Measurements from ENCODE around the gene ANKRD6. TPM values are rescaled to one million over a fixed set of nuclear protein-coding genes. Genes with fewer than 3 reads are reported as not detected.

Gene ANKRD6
- total RNA-seq, 1 experiment from 2014 or later = 13.9 TPM

DNA sequence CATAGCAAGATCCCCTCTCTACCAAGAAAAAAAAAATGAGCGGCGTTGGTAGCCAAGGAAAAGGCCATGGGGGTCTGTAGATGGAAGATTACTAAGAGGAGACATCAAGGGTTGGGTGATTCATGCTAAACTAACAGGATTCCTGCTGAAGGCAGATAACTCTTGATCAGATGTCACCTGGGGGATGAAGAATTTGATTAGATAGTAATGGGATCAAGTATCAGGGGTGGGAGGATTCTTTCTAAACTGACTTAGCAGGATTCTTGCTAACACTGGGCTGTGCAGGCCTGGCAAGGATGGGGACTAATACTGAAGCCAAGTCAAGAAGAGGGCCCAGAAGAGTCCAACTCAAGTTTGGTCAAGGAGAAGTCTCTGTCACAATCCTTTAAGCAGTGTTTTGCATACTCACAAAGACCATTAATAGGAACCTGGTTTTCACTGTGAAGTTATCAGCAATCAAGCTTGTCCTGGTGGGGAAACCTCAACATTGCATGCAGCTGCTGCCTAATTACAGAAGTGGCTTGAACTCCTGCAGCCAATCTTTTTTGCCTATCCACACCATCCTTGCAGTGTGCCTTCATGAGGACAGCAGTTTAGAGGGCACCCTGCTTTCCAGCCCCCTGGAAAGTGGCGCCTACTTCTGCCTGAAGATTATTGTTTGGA is 61.3 kb downstream of the ANKRD6 start (continued):
- TF ChIP-seq, protein P1, sequence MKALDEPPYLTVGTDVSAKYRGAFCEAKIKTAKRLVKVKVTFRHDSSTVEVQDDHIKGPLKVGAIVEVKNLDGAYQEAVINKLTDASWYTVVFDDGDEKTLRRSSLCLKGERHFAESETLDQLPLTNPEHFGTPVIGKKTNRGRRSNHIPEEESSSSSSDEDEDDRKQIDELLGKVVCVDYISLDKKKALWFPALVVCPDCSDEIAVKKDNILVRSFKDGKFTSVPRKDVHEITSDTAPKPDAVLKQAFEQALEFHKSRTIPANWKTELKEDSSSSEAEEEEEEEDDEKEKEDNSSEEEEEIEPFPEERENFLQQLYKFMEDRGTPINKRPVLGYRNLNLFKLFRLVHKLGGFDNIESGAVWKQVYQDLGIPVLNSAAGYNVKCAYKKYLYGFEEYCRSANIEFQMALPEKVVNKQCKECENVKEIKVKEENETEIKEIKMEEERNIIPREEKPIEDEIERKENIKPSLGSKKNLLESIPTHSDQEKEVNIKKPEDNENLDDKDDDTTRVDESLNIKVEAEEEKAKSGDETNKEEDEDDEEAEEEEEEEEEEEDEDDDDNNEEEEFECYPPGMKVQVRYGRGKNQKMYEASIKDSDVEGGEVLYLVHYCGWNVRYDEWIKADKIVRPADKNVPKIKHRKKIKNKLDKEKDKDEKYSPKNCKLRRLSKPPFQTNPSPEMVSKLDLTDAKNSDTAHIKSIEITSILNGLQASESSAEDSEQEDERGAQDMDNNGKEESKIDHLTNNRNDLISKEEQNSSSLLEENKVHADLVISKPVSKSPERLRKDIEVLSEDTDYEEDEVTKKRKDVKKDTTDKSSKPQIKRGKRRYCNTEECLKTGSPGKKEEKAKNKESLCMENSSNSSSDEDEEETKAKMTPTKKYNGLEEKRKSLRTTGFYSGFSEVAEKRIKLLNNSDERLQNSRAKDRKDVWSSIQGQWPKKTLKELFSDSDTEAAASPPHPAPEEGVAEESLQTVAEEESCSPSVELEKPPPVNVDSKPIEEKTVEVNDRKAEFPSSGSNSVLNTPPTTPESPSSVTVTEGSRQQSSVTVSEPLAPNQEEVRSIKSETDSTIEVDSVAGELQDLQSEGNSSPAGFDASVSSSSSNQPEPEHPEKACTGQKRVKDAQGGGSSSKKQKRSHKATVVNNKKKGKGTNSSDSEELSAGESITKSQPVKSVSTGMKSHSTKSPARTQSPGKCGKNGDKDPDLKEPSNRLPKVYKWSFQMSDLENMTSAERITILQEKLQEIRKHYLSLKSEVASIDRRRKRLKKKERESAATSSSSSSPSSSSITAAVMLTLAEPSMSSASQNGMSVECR (CRISPR knock-in tag; IDR thresholded peaks at IDR 0.05; ENCODE audit: borderline replicate concordance) = no peak

- Mint-ChIP-seq H3K4me1 (peaks cover 44% of the 10 kb centered on the region), H3K27me3 (ENCODE audit: low read depth) (peaks cover 12% of the 10 kb centered on the region), H3K4me3 (no peak overlapping the region), H3K27ac (no peak overlapping the region), H3K36me3 (no peaks in the 10 kb centered on the region), H3K9me3 (no peaks in the 10 kb centered on the region)
- CTCF ChIA-PET = interaction anchor here (1.3 kb wide), 2 partner anchors 13 to 124 kb away, joined by 5 to 7 read pairs; no protein-coding TSS in a partner anchor
- TF ChIP-seq, protein P2, sequence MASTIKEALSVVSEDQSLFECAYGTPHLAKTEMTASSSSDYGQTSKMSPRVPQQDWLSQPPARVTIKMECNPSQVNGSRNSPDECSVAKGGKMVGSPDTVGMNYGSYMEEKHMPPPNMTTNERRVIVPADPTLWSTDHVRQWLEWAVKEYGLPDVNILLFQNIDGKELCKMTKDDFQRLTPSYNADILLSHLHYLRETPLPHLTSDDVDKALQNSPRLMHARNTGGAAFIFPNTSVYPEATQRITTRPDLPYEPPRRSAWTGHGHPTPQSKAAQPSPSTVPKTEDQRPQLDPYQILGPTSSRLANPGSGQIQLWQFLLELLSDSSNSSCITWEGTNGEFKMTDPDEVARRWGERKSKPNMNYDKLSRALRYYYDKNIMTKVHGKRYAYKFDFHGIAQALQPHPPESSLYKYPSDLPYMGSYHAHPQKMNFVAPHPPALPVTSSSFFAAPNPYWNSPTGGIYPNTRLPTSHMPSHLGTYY (CRISPR knock-in tag; IDR thresholded peaks at IDR 0.05) = no peak
- no peak for TF ChIP-seq NFYB (CRISPR knock-in tag; conservative IDR thresholded peaks at IDR 0.05; ENCODE audit: low read depth)
- TF ChIP-seq SOX15 (CRISPR knock-in tag; IDR thresholded peaks at IDR 0.05) = no peak
- TF ChIP-seq ZNF423 (CRISPR knock-in tag; IDR thresholded peaks at IDR 0.05) = no peak
- TF ChIP-seq GTF2I (CRISPR knock-in tag; conservative IDR thresholded peaks at IDR 0.05) = no peak
- no peak for TF ChIP-seq CREB1 (CRISPR knock-in tag; IDR thresholded peaks at IDR 0.05)
- no peak for TF ChIP-seq GRHL2 (CRISPR knock-in tag; IDR thresholded peaks at IDR 0.05; ENCODE audit: insufficient replicate concordance, severe bottlenecking)
- TF ChIP-seq TEAD4 (CRISPR knock-in tag; IDR thresholded peaks at IDR 0.05) = no peak
- TF ChIP-seq, protein P3, sequence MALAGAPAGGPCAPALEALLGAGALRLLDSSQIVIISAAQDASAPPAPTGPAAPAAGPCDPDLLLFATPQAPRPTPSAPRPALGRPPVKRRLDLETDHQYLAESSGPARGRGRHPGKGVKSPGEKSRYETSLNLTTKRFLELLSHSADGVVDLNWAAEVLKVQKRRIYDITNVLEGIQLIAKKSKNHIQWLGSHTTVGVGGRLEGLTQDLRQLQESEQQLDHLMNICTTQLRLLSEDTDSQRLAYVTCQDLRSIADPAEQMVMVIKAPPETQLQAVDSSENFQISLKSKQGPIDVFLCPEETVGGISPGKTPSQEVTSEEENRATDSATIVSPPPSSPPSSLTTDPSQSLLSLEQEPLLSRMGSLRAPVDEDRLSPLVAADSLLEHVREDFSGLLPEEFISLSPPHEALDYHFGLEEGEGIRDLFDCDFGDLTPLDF (CRISPR knock-in tag; IDR thresholded peaks at IDR 0.05) = no peak
- no peak for TF ChIP-seq ZBTB21 (CRISPR knock-in tag; IDR thresholded peaks at IDR 0.05; ENCODE audit: borderline replicate concordance)
- TF ChIP-seq ATF1 (CRISPR knock-in tag; IDR thresholded peaks at IDR 0.05) = no peak
- TF ChIP-seq ELF4 (CRISPR knock-in tag; IDR thresholded peaks at IDR 0.05; ENCODE audit: low read depth) = no peak
- TF ChIP-seq FOXJ3 (CRISPR knock-in tag; IDR thresholded peaks at IDR 0.05; ENCODE audit: borderline replicate concordance) = no peak
- TF ChIP-seq MYBL2 (CRISPR knock-in tag; IDR thresholded peaks at IDR 0.05) = no peak
- no peak for TF ChIP-seq CTCF (IDR thresholded peaks at IDR 0.05)
- no peak for TF ChIP-seq GABPB1 (CRISPR knock-in tag; IDR thresholded peaks at IDR 0.05)
- no peak for TF ChIP-seq ZMAT4 (CRISPR knock-in tag; IDR thresholded peaks at IDR 0.05)
- no peak for TF ChIP-seq NFE2L1 (CRISPR knock-in tag; IDR thresholded peaks at IDR 0.05)
- no peak for TF ChIP-seq TCF7 (CRISPR knock-in tag; IDR thresholded peaks at IDR 0.05; ENCODE audit: low read depth)
- no peak for DNase-seq (ENCODE audit: low spot score)
- POLR2A ChIA-PET = interaction anchor here (0.5 kb wide), 1 partner anchor 44 kb away, joined by 3 read pairs; no protein-coding TSS in a partner anchor
- ATAC-seq = no peak
Measured at GRCh38 chr6:89495961-89496535, 63.1 kb downstream of the ANKRD6 start.
